H9 (cell line): Measurements from ENCODE around the gene AHI1. TPM values are rescaled to one million over a fixed set of nuclear protein-coding genes. Genes with fewer than 3 reads are reported as not detected.

Experiments used
- DNase-seq: peaks from one replicate; pipeline ENCODE4 v3.0.0-alpha.2; 2017
- H2AFZ ChIP-seq: one replicate; pipeline ENCODE4 v1.6.1; 2013; ENCODE audit warnings: mild to moderate bottlenecking, low read length, control low read depth, moderate library complexity
- H2AK5ac ChIP-seq: 2 replicates; pipeline ENCODE4 v1.6.1; 2013; ENCODE audit warnings: low read length, control low read depth, mixed read lengths; ENCODE audit not compliant: insufficient read length
- H2BK120ac ChIP-seq: one replicate; pipeline ENCODE4 v1.6.1; 2013; ENCODE audit warnings: low read depth, mild to moderate bottlenecking, low read length, control low read depth, inconsistent platforms; ENCODE audit not compliant: poor library complexity, severe bottlenecking
- H2BK12ac ChIP-seq: 2 replicates; pipeline ENCODE4 v1.6.1; 2013; ENCODE audit warnings: low read length, control low read depth, mixed read lengths, low read depth; ENCODE audit not compliant: insufficient read length
- H2BK15ac ChIP-seq: 2 replicates; pipeline ENCODE4 v1.6.1; 2013; ENCODE audit warnings: low read depth, low read length, control low read depth
- H2BK20ac ChIP-seq: one replicate; pipeline ENCODE4 v1.6.1; 2013; ENCODE audit warnings: low read depth, mild to moderate bottlenecking, low read length, control low read depth, inconsistent platforms; ENCODE audit not compliant: poor library complexity, severe bottlenecking
- H2BK5ac ChIP-seq: 2 replicates; pipeline ENCODE4 v1.6.1; 2013; ENCODE audit warnings: low read length, control low read depth, mixed read lengths; ENCODE audit not compliant: insufficient read length
- H3K14ac ChIP-seq: 2 replicates; pipeline ENCODE4 v1.6.1; 2013; ENCODE audit warnings: low read length, control low read depth; ENCODE audit not compliant: insufficient read depth
- H3K18ac ChIP-seq: 2 replicates; pipeline ENCODE4 v1.6.1; 2013; ENCODE audit warnings: low read depth, mild to moderate bottlenecking, mixed read lengths, low read length, control low read depth; ENCODE audit not compliant: insufficient read length
- H3K23ac ChIP-seq: 2 replicates; pipeline ENCODE4 v1.6.1; 2013; ENCODE audit warnings: low read length, control low read depth, mixed read lengths, low read depth; ENCODE audit not compliant: insufficient read length
- H3K23me2 ChIP-seq: 2 replicates; pipeline ENCODE4 v1.6.1; 2013; ENCODE audit warnings: low read depth, mild to moderate bottlenecking, mixed read lengths, low read length, control low read depth; ENCODE audit not compliant: insufficient read length, poor library complexity, severe bottlenecking
- H3K27ac ChIP-seq: 2 replicates; pipeline ENCODE4 v1.5.1; 2013; ENCODE audit warnings: low read length, control low read depth, mixed read lengths, low read depth; ENCODE audit not compliant: insufficient read length
- H3K27me3 ChIP-seq: 2 replicates; pipeline ENCODE4 v1.6.1; 2013; ENCODE audit warnings: low read length, control low read depth, inconsistent platforms; ENCODE audit not compliant: insufficient read depth
- H3K4ac ChIP-seq: 2 replicates; pipeline ENCODE4 v1.6.1; 2013; ENCODE audit warnings: low read depth, mild to moderate bottlenecking, control low read depth, inconsistent platforms, low read length, moderate library complexity
- H3K4me1 ChIP-seq: 2 replicates; pipeline ENCODE4 v1.6.1; 2013; ENCODE audit warnings: low read length, control low read depth, inconsistent platforms; ENCODE audit not compliant: insufficient read depth
- H3K4me2 ChIP-seq: 2 replicates; pipeline ENCODE4 v1.6.1; 2013; ENCODE audit warnings: low read length, control low read depth, mixed read lengths; ENCODE audit not compliant: insufficient read length, insufficient read depth
- H3K56ac ChIP-seq: 2 replicates; pipeline ENCODE4 v1.6.1; 2013; ENCODE audit warnings: low read depth, mild to moderate bottlenecking, mixed read lengths, low read length, control low read depth; ENCODE audit not compliant: insufficient read length
- H3K79me1 ChIP-seq: 2 replicates; pipeline ENCODE4 v1.6.1; 2013; ENCODE audit warnings: low read depth, mild to moderate bottlenecking, moderate library complexity, low read length, control low read depth, inconsistent platforms; ENCODE audit not compliant: insufficient read depth, poor library complexity, severe bottlenecking
- H3K79me2 ChIP-seq: 2 replicates; pipeline ENCODE4 v1.6.1; 2013; ENCODE audit warnings: low read length, control low read depth, inconsistent platforms; ENCODE audit not compliant: insufficient read depth
- H3K9ac ChIP-seq: 2 replicates; pipeline ENCODE4 v1.6.1; 2013; ENCODE audit warnings: low read length, control low read depth, mixed read lengths; ENCODE audit not compliant: insufficient read length; ENCODE audit errors: extremely low read depth
- H3K9me3 ChIP-seq: one replicate; pipeline ENCODE4 v1.6.1; 2013; ENCODE audit warnings: low read depth, low read length, inconsistent platforms; ENCODE audit not compliant: control insufficient read depth
- H3T11ph ChIP-seq: one replicate; pipeline ENCODE4 v1.6.1; 2013; ENCODE audit warnings: mild to moderate bottlenecking, low read length, control low read depth, inconsistent platforms
- H4K20me1 ChIP-seq: one replicate; pipeline ENCODE4 v1.6.1; 2013; ENCODE audit not compliant: control insufficient read depth, insufficient read length, insufficient read depth
- H4K5ac ChIP-seq: 2 replicates; pipeline ENCODE4 v1.6.1; 2013; ENCODE audit warnings: low read depth, mild to moderate bottlenecking, mixed read lengths, low read length, control low read depth; ENCODE audit not compliant: insufficient read length
- H4K8ac ChIP-seq: replicated peaks from 2 replicates; pipeline ENCODE4 v1.6.1; 2013; ENCODE audit warnings: low read length, control low read depth, mixed read lengths, low read depth; ENCODE audit not compliant: insufficient read length
- H4K91ac ChIP-seq: 2 replicates; pipeline ENCODE4 v1.6.1; 2013; ENCODE audit warnings: low read depth, mild to moderate bottlenecking, moderate library complexity, mixed read lengths, low read length, control low read depth; ENCODE audit not compliant: insufficient read length
- H3K27ac Mint-ChIP-seq, 3 experiments: 2 replicates in 2 of 3; 3 replicates in 1 of 3; pipeline ENCODE4 v1.8.0; 2020 to 2021; ENCODE audit warnings: mixed read lengths in 3 of 3, mild to moderate bottlenecking in 1 of 3, moderate library complexity in 1 of 3
- H3K27me3 Mint-ChIP-seq: 2 replicates; pipeline ENCODE4 v1.8.0; 2021; ENCODE audit warnings: low read depth, mild to moderate bottlenecking, moderate library complexity, mixed read lengths
- H3K36me3 Mint-ChIP-seq, 3 experiments: 2 replicates in 2 of 3; 3 replicates in 1 of 3; pipeline ENCODE4 v1.8.0; 2020 to 2021; ENCODE audit warnings: low read depth in 3 of 3, mixed read lengths in 3 of 3; ENCODE audit not compliant: insufficient read depth in 1 of 3
- H3K4me1 Mint-ChIP-seq, 2 experiments: 2 replicates each; pipeline ENCODE4 v1.8.0; 2020; ENCODE audit warnings: mixed read lengths in 2 of 2
- H3K4me3 Mint-ChIP-seq, 2 experiments: 2 replicates in 1 of 2; 3 replicates in 1 of 2; pipeline ENCODE4 v1.8.0; 2020 to 2021; ENCODE audit warnings: mild to moderate bottlenecking in 2 of 2, mixed read lengths in 2 of 2, moderate library complexity in 1 of 2
- H3K9me3 Mint-ChIP-seq, 2 experiments: 2 replicates in 1 of 2; 3 replicates in 1 of 2; pipeline ENCODE4 v1.8.0; 2020; ENCODE audit warnings: mild to moderate bottlenecking in 2 of 2, mixed read lengths in 2 of 2, moderate library complexity in 1 of 2
- WGBS: extraction: QIAGEN DNeasy Blood & Tissue Kit; methylation state at CpG from one replicate; pipeline ENCODE4 v1.1.7; 2013; ENCODE audit warnings: missing lambda C conversion rate, low lambda C conversion rate, mixed read lengths; ENCODE audit not compliant: insufficient read length; ENCODE audit errors: extremely low coverage; 5-methylcytosine and 5-hydroxymethylcytosine counted together
- total RNA-seq: library from RNA; stranded (reverse); gene quantifications from 2 replicates; pipeline ENCODE4 v1.2.1, GENCODE V29; 2021
- TF ChIP-seq, protein P1 (sequence below): fragments of 200-600 bp; sonication (generic); conservative IDR thresholded peaks from 3 replicates; pipeline ENCODE4 v1.8.0; 2021; ENCODE audit warnings: antibody characterized with exemption, mild to moderate bottlenecking

AHI1 gene
- total RNA-seq, 1 experiment from 2014 or later = 9.9 TPM

DNA sequence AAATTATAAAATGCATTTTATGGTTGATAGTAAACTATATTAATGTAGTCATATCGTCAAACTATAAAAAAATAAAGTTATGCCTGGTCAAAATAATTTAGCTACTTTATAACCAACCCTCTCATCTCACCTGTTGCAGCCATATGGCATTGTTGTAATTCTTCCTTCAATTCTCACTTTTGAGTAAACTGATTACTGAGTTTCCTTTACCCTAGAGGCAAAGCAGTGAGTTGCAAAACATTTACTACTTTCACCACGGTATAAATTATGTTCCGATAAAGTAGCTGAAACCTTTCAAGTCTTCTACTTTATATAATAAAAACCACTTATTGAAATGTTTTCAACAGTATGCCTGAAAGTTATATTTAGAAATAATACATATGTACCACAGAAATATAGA, 113.8 kb downstream of the AHI1 start:
- no CpG with 5 or more reads among the region's 3 CpGs for WGBS
- Histone ChIP-seq H2BK5ac (no peak overlapping the region), H4K5ac (no peak overlapping the region), H2BK120ac (no peak overlapping the region), H3T11ph (no peak overlapping the region), H3K4me2 (no peak overlapping the region), H2AFZ (no peak overlapping the region), H3K23ac (no peak overlapping the region), H2BK12ac (no peak overlapping the region), H4K8ac (no peak overlapping the region), H4K20me1 (no peaks in the 10 kb centered on the region), H4K91ac (no peak overlapping the region), H3K9ac (no peak overlapping the region), H3K18ac (no peak overlapping the region), H3K56ac (no peak overlapping the region), H3K9me3 (no peaks in the 10 kb centered on the region), H2BK15ac (no peak overlapping the region), H3K27ac (no peak overlapping the region), H2BK20ac (no peak overlapping the region), H3K79me1 (no peaks in the 10 kb centered on the region), H3K4ac (no peak overlapping the region), H3K27me3 (no peaks in the 10 kb centered on the region), H3K23me2 (no peaks in the 10 kb centered on the region), H2AK5ac (no peak overlapping the region), H3K4me1 (no peaks in the 10 kb centered on the region), H3K14ac (no peak overlapping the region), H3K79me2 (no peaks in the 10 kb centered on the region)
- TF ChIP-seq, protein P1, sequence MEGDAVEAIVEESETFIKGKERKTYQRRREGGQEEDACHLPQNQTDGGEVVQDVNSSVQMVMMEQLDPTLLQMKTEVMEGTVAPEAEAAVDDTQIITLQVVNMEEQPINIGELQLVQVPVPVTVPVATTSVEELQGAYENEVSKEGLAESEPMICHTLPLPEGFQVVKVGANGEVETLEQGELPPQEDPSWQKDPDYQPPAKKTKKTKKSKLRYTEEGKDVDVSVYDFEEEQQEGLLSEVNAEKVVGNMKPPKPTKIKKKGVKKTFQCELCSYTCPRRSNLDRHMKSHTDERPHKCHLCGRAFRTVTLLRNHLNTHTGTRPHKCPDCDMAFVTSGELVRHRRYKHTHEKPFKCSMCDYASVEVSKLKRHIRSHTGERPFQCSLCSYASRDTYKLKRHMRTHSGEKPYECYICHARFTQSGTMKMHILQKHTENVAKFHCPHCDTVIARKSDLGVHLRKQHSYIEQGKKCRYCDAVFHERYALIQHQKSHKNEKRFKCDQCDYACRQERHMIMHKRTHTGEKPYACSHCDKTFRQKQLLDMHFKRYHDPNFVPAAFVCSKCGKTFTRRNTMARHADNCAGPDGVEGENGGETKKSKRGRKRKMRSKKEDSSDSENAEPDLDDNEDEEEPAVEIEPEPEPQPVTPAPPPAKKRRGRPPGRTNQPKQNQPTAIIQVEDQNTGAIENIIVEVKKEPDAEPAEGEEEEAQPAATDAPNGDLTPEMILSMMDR = peak; percentile 43; the same call in 2 of the 3 replicates
- peaks cover 2 to 5% of the 10 kb centered on the region in 2 experiments; a peak in 3 of 4 replicates for H3K4me1 Mint-ChIP-seq
- H3K27me3 Mint-ChIP-seq = no peaks in the 10 kb centered on the region
- no peak overlapping the region for H3K27ac Mint-ChIP-seq
- H3K36me3 Mint-ChIP-seq = no peaks in the 10 kb centered on the region
- H3K4me3 Mint-ChIP-seq = no peak overlapping the region
- no peak for DNase-seq
- no peaks in the 10 kb centered on the region for H3K9me3 Mint-ChIP-seq
